Measurements from ENCODE around the gene TRAK2.
A peak's percentile ranks its signal among the peaks of the same experiment; 100 is the strongest.
"Not testable (repeated sequence)": the region's sequence is repeated elsewhere in the genome, so short reads cannot be mapped to it uniquely, and the experiment has no call there.

TRAK2 gene, protein sequence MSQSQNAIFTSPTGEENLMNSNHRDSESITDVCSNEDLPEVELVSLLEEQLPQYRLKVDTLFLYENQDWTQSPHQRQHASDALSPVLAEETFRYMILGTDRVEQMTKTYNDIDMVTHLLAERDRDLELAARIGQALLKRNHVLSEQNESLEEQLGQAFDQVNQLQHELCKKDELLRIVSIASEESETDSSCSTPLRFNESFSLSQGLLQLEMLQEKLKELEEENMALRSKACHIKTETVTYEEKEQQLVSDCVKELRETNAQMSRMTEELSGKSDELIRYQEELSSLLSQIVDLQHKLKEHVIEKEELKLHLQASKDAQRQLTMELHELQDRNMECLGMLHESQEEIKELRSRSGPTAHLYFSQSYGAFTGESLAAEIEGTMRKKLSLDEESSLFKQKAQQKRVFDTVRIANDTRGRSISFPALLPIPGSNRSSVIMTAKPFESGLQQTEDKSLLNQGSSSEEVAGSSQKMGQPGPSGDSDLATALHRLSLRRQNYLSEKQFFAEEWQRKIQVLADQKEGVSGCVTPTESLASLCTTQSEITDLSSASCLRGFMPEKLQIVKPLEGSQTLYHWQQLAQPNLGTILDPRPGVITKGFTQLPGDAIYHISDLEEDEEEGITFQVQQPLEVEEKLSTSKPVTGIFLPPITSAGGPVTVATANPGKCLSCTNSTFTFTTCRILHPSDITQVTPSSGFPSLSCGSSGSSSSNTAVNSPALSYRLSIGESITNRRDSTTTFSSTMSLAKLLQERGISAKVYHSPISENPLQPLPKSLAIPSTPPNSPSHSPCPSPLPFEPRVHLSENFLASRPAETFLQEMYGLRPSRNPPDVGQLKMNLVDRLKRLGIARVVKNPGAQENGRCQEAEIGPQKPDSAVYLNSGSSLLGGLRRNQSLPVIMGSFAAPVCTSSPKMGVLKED

DNA sequence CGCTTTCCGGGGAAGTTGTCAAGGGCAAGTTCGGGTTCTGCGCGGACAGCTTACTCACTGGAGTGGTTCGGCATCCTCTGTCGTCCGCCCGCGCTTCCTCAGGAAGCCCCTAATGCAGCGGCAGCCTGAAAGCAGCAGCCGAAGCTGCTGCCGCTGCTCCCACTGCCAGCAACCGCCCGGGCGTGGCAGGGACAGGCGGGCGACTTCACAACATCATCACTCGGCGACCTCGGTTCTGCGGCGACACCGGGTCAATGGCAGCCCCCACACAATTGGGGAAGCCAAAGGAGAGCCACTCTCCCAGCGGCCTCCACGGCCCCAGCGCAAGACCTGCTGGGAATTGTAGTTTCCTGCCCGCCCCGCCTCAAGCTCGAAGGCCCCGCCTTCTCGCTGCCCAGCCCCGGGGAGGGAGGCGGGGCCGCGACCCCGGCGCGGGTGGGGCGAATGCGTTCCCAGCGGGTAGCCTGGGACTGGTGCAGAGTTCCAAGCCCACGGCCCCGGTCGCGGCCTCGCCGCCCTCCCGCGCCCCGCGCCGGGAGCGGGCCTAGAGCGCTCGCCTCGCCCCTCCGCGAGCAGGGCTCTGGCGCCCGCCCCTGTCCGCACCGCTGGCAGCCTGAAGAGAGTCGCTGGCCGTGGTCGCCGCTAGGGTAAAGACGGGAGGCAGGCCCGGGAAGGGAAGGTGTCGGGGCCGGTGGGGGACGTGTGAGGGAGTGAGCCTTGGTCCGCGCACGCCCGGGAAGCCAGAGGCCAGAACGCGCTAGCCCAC, at the start of gene TRAK2, which contains the start of gene STRADB:
Gene TRAK2 (minus strand): TSS at position 167 of the 766 bp plus-strand sequence. CDS start 30,951 bp downstream, outside the sequence.
Gene STRADB (plus strand): TSS at position 449 of the 766 bp plus-strand sequence. CDS start 3,101 bp downstream, outside the sequence.
- Histone ChIP-seq H3K9me3 (ENCODE audit: control insufficient read depth, low read length) (no peaks in the 10 kb centered on the region), H3K4me1 (ENCODE audit: control insufficient read depth, insufficient read depth, low read length) (peaks cover 23% of the 10 kb centered on the region)
- DNase-seq (ENCODE audit: low read depth): peak; percentile 97

DNA sequence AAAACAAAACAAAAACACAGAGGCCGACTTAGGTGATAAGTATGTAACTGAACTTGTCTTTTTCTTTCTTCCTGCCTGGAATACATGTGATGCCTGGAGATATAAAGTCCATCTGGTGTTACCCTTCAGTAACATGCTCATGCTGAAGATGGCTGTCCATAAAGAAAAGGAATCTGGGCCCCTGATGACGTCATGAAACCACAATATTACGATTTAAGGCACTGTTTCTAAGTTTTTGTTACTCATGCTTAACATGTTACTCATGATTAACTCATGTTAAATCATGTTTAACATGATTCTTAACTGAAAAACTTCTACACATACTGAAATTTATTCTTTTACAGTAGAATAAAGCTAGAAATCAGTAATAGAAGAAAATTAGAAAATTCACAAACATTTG, 49.3 kb upstream of the TRAK2 start:
- Histone ChIP-seq H3K4me3 (ENCODE audit: low read length) (no peak overlapping the region), H3K27me3 (replicated peaks; ENCODE audit: control insufficient read depth, insufficient read depth, low read length) (no peaks in the 10 kb centered on the region), H3K4me1 (ENCODE audit: control insufficient read depth, insufficient read depth, low read length) (no peaks in the 10 kb centered on the region), H3K9me3 (ENCODE audit: control insufficient read depth, low read length) (peaks cover 31% of the 10 kb centered on the region), H3K36me3 (ENCODE audit: control insufficient read depth, insufficient read depth, low read length, severe bottlenecking) (no peaks in the 10 kb centered on the region), H3K9ac (ENCODE audit: low read length) (no peak overlapping the region)
- DNase-seq (ENCODE audit: low read depth): no peak

More for the DNA sequence above, at the start of gene TRAK2, which contains the start of gene STRADB:
- H3K27me3 ChIP-seq (replicated peaks; ENCODE audit: control insufficient read depth, insufficient read depth, low read length): no peaks in the 10 kb centered on the region
- H3K9ac ChIP-seq (ENCODE audit: low read length): peak within 1 kb of the TSS; percentile 94
- peak within 1 kb of the TSS; percentile 100 for H3K4me3 ChIP-seq (ENCODE audit: low read length)
- no peaks in the 10 kb centered on the region for H3K36me3 ChIP-seq (ENCODE audit: control insufficient read depth, insufficient read depth, low read length, severe bottlenecking)

DNA sequence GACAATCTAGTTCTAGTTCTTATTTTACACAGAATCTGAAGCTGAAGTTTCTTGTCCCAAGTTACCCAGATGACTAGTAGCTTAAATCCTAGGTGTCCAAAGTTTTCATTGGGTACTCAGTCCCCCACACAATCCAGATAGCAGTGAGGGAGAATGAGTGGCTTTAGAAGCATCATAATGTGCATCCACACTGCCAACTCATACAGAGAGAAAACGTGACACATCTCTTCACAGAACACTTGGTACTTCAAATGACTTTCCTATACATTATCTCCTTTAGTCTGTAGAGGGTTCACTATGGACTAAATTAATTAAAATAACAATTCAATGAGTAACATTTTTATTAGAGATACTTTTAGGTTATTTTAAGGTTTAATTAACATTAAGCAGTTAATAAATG, 45.5 kb upstream of the TRAK2 start:
- no peaks in the 10 kb centered on the region for H3K4me1 ChIP-seq (ENCODE audit: control insufficient read depth, insufficient read depth, low read length)
- no peaks in the 10 kb centered on the region for H3K27me3 ChIP-seq (replicated peaks; ENCODE audit: control insufficient read depth, insufficient read depth, low read length)
- no peak overlapping the region for H3K4me3 ChIP-seq (ENCODE audit: low read length)
- H3K9ac ChIP-seq (ENCODE audit: low read length): no peak overlapping the region
- H3K36me3 ChIP-seq (ENCODE audit: control insufficient read depth, insufficient read depth, low read length, severe bottlenecking): no peaks in the 10 kb centered on the region
- DNase-seq (ENCODE audit: low read depth): no peak
- H3K9me3 ChIP-seq (ENCODE audit: control insufficient read depth, low read length): peaks cover 6% of the 10 kb centered on the region

DNA sequence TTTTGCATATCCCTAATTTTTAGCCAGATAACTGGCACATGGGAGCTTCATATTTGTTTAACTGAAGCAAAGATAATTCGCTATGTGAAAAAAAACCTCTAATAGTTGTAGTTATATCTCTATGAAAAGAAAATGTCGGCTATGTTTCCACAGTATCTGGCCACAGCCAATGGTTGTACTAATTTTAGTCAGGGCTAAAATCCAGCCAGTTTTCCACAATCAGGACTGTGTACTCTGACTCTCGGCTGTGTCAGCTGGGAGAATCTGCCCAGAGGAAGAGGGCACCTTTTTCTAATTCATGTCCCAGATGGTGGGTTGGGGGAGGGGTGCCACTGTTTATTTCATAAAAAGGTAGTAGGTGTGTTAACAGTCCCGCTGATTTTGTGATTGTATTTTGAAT, 39.0 kb upstream of the TRAK2 start:
- Histone ChIP-seq H3K9ac (ENCODE audit: low read length) (no peak overlapping the region), H3K4me3 (ENCODE audit: low read length) (no peak overlapping the region), H3K36me3 (ENCODE audit: control insufficient read depth, insufficient read depth, low read length, severe bottlenecking) (no peaks in the 10 kb centered on the region), H3K27me3 (replicated peaks; ENCODE audit: control insufficient read depth, insufficient read depth, low read length) (no peaks in the 10 kb centered on the region), H3K9me3 (ENCODE audit: control insufficient read depth, low read length) (no peaks in the 10 kb centered on the region), H3K4me1 (ENCODE audit: control insufficient read depth, insufficient read depth, low read length) (no peaks in the 10 kb centered on the region)
- DNase-seq (ENCODE audit: low read depth): no peak

DNA sequence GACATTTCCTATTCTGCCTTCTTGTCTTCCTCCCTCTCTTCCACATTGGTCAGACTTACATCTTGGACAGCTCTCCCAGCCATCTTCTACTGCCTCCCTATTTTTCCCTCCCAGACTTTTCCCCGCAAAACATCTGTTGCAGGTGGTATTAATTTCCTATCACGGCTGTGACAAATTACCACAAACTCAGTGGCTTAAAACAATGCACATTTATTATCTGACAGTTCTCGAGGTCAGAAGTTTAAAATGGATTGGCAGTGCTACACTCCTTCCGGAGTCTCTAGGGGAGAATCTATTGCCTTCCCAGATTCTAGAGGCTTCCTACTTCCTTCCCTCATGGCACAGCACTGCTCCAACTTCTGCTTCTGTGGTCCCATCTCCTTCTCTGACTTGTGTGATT, 33.5 kb upstream of the TRAK2 start:
- no peaks in the 10 kb centered on the region for H3K4me1 ChIP-seq (ENCODE audit: control insufficient read depth, insufficient read depth, low read length)
- no peak overlapping the region for H3K4me3 ChIP-seq (ENCODE audit: low read length)
- no peak for DNase-seq (ENCODE audit: low read depth)
- H3K9me3 ChIP-seq (ENCODE audit: control insufficient read depth, low read length): no peaks in the 10 kb centered on the region
- peaks cover 17% of the 10 kb centered on the region for H3K36me3 ChIP-seq (ENCODE audit: control insufficient read depth, insufficient read depth, low read length, severe bottlenecking)
- H3K9ac ChIP-seq (ENCODE audit: low read length): no peak overlapping the region
- H3K27me3 ChIP-seq (replicated peaks; ENCODE audit: control insufficient read depth, insufficient read depth, low read length): no peaks in the 10 kb centered on the region

DNA sequence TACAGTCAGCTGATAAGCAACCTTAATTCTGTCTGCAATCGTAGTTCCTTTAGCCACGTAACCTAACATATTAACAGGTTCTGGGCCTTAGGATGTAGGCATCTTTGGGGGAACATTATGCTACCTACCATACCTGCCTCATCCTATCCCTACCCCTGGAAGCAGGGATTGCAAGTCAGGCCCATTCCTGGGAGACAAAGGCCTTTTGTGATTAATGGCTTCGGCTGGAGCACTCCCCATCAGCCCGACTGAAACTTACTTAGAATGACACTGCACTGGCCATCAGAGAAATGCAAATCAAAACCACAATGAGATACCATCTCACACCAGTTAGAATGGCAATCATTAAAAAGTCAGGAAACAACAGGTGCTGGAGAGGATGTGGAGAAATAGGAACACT, 32.5 kb upstream of the TRAK2 start:
- H3K9ac ChIP-seq (ENCODE audit: low read length); H3K9me3 ChIP-seq (ENCODE audit: control insufficient read depth, low read length); DNase-seq (ENCODE audit: low read depth); H3K4me3 ChIP-seq (ENCODE audit: low read length); H3K4me1 ChIP-seq (ENCODE audit: control insufficient read depth, insufficient read depth, low read length); H3K27me3 ChIP-seq (replicated peaks; ENCODE audit: control insufficient read depth, insufficient read depth, low read length): not testable (repeated sequence)
- peaks cover 24% of the 10 kb centered on the region for H3K36me3 ChIP-seq (ENCODE audit: control insufficient read depth, insufficient read depth, low read length, severe bottlenecking)

DNA sequence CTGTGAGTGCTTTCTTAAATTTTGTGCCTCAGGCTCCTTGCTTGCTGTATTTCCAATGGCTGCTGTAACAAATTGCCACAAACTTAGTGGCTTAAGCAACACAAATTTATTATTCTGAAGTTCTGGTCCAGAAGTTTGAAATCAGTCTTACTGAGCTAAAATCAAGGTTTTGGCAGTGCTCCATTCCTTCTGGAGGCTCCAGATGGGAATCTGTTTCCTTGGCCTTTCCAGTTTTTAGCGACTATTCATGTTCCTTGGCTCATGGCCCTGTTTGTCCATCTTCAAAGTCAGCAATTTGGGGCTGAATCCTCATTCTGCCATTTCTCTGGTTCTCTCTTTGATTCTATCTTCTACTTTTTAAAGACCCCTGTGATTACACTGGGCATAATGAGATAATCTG, 32.1 kb upstream of the TRAK2 start:
- Histone ChIP-seq H3K4me1 (ENCODE audit: control insufficient read depth, insufficient read depth, low read length) (no peaks in the 10 kb centered on the region), H3K27me3 (replicated peaks; ENCODE audit: control insufficient read depth, insufficient read depth, low read length) (no peaks in the 10 kb centered on the region), H3K4me3 (ENCODE audit: low read length) (no peak overlapping the region), H3K9me3 (ENCODE audit: control insufficient read depth, low read length) (no peaks in the 10 kb centered on the region), H3K9ac (ENCODE audit: low read length) (no peak overlapping the region), H3K36me3 (ENCODE audit: control insufficient read depth, insufficient read depth, low read length, severe bottlenecking) (peaks cover 29% of the 10 kb centered on the region)
- no peak for DNase-seq (ENCODE audit: low read depth)

DNA sequence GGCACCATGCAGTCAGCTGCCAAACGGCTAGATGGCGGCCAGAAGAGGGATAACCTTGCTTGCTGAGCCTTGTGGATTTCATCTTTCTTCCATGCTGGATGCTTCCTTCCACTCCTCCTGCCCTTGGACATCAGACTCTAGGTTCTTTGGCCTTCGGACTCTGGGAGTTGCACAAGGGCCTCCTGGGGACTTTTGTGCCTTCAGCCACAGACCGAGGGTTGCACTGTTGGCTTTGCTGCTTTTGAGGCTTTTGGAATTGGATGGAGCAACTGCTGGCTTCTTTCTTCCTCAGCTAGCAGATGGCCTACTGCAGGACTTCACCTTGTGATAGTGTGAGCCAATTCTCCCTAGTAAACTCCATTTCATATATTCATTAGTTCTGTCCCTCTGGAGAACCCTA, 31.3 kb upstream of the TRAK2 start:
- DNase-seq (ENCODE audit: low read depth): no peak

DNA sequence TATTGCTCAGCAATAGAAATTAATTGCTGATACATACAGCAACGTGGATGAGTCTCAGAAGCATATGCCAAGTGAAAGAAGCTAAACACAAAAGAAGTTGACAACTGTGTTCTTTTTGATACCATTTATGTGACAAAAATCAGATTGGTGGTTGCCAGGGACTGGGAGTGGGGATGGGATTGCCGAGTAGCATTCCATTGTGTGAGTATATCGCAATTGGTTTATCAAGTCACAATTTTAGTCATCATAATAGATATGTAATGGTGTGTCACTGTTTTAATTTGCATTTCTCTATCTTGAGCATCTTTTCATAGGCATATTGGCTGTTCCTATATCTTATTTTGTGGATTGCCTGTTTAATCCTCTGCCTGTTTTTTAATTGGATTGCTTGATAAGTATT, 21.2 kb upstream of the TRAK2 start:
- peaks cover 6% of the 10 kb centered on the region for H3K4me1 ChIP-seq (ENCODE audit: control insufficient read depth, insufficient read depth, low read length)
- H3K4me3 ChIP-seq (ENCODE audit: low read length): no peak overlapping the region
- DNase-seq (ENCODE audit: low read depth): no peak
- no peaks in the 10 kb centered on the region for H3K9me3 ChIP-seq (ENCODE audit: control insufficient read depth, low read length)
- no peak overlapping the region for H3K9ac ChIP-seq (ENCODE audit: low read length)
- H3K27me3 ChIP-seq (replicated peaks; ENCODE audit: control insufficient read depth, insufficient read depth, low read length): no peaks in the 10 kb centered on the region
- peaks cover 64% of the 10 kb centered on the region for H3K36me3 ChIP-seq (ENCODE audit: control insufficient read depth, insufficient read depth, low read length, severe bottlenecking)

More for the DNA sequence above, 31.3 kb upstream of the TRAK2 start:
- Histone ChIP-seq H3K4me1 (ENCODE audit: control insufficient read depth, insufficient read depth, low read length) (no peaks in the 10 kb centered on the region), H3K9me3 (ENCODE audit: control insufficient read depth, low read length) (no peaks in the 10 kb centered on the region), H3K36me3 (ENCODE audit: control insufficient read depth, insufficient read depth, low read length, severe bottlenecking) (peaks cover 37% of the 10 kb centered on the region), H3K27me3 (replicated peaks; ENCODE audit: control insufficient read depth, insufficient read depth, low read length) (no peaks in the 10 kb centered on the region), H3K9ac (ENCODE audit: low read length) (no peak overlapping the region), H3K4me3 (ENCODE audit: low read length) (no peak overlapping the region)

DNA sequence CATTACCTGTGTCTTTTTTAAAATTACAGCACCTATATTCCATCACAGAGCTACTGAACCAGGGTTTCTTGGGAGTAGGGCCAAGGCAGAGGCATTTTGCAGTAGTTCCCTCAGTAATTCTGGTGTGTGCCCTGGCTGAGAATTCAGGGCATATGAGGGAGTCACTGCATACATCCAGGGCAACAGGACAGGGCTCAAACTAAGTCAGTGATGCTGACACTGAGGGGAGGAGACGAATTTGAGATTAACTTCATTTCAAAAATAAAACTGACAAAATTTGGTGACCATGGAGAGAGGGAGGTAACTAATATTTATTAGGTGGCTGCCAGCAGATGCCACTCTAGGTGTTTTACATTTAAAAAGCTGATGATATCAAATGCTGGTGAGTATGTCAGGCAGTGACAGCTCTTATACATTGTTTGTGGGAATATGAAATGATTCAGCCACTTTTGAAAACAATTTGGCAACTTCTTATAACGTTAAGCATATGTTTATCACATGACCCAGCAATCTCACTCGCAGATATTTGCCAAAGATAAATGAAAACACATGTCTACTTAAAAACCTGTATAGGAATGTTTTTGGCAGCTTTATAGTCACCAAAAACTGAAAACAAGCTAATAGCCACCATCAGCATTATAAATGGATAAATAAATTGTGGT, 20.6 kb upstream of the TRAK2 start:
- Histone ChIP-seq H3K36me3 (ENCODE audit: control insufficient read depth, insufficient read depth, low read length, severe bottlenecking) (peaks cover 62% of the 10 kb centered on the region), H3K9ac (ENCODE audit: low read length) (no peak overlapping the region), H3K4me1 (ENCODE audit: control insufficient read depth, insufficient read depth, low read length) (peaks cover 12% of the 10 kb centered on the region), H3K27me3 (replicated peaks; ENCODE audit: control insufficient read depth, insufficient read depth, low read length) (no peaks in the 10 kb centered on the region), H3K4me3 (ENCODE audit: low read length) (no peak overlapping the region), H3K9me3 (ENCODE audit: control insufficient read depth, low read length) (no peaks in the 10 kb centered on the region)
- DNase-seq (ENCODE audit: low read depth): peak; percentile 84

Data from adipocyte (in vitro differentiated cells).